CD4-positive, alpha-beta memory T cell (primary cell): Measurements from ENCODE around the gene NOD2. TPM values are rescaled to one million over a fixed set of nuclear protein-coding genes. Genes with fewer than 3 reads are reported as not detected.

Source experiments
- CTCF ChIA-PET: fragments of 350-600 bp; sonication (Branson Sonifier 250); formaldehyde crosslinking; loops from one replicate; lab custom pipeline; 2021; ENCODE audit warnings: inconsistent platforms; ENCODE audit not compliant: partially characterized antibody; lab: Charles Lee
- POLR2A ChIA-PET: fragments of 350-600 bp; sonication (Branson Sonifier 250); formaldehyde crosslinking; loops from one replicate; lab custom pipeline; 2021; ENCODE audit not compliant: partially characterized antibody; lab: Charles Lee
- DNase-seq, 5 donors: peaks; one replicate each; pipeline versions ENCODE4 v3.0.0 to v3.0.0-alpha.2; 2020 to 2022; ENCODE audit warnings: mixed read lengths in 1 of 5
- H3K27ac ChIP-seq: one replicate; pipeline ENCODE4 v1.7.0; 2013; ENCODE audit warnings: low read depth, low read length
- H3K27me3 ChIP-seq: 2 replicates; pipeline ENCODE4 v1.7.0; 2013; ENCODE audit warnings: mild to moderate bottlenecking, low read length, moderate library complexity; ENCODE audit not compliant: insufficient read depth
- H3K36me3 ChIP-seq: 2 replicates; pipeline ENCODE4 v1.7.0; 2013; ENCODE audit warnings: mild to moderate bottlenecking, low read length, moderate library complexity; ENCODE audit not compliant: insufficient read depth
- H3K4me1 ChIP-seq: 2 replicates; pipeline ENCODE4 v1.7.0; 2013; ENCODE audit warnings: mild to moderate bottlenecking, low read length, moderate library complexity; ENCODE audit not compliant: insufficient read depth
- H3K4me3 ChIP-seq, 2 donors: one replicate each; pipeline ENCODE4 v1.7.0; 2013; ENCODE audit warnings: low read length in 2 of 2, mild to moderate bottlenecking in 1 of 2
- H3K9me3 ChIP-seq, 2 donors: one replicate each; pipeline ENCODE4 v1.7.0; 2013; ENCODE audit warnings: low read length in 2 of 2, control low read depth in 1 of 2; ENCODE audit not compliant: control insufficient read depth in 1 of 2
- H3K27ac Mint-ChIP-seq, 7 donors: one replicate each; pipeline ENCODE4 v1.8.0; 2020 to 2021; ENCODE audit warnings: mixed read lengths in 7 of 7, mild to moderate bottlenecking in 6 of 7, inconsistent platforms in 3 of 7, moderate library complexity in 3 of 7
- H3K27me3 Mint-ChIP-seq, 2 donors: one replicate each; pipeline ENCODE4 v1.8.0; 2020 to 2021; ENCODE audit warnings: mixed read lengths in 2 of 2
- H3K36me3 Mint-ChIP-seq, 2 donors: one replicate each; pipeline ENCODE4 v1.8.0; 2020 to 2021; ENCODE audit warnings: mixed read lengths in 2 of 2, inconsistent platforms in 1 of 2, mild to moderate bottlenecking in 1 of 2
- H3K4me1 Mint-ChIP-seq, 4 donors: one replicate each; pipeline ENCODE4 v1.8.0; 2020 to 2021; ENCODE audit warnings: mixed read lengths in 4 of 4, mild to moderate bottlenecking in 1 of 4
- H3K4me3 Mint-ChIP-seq, 8 donors: one replicate each; pipeline ENCODE4 v1.8.0; 2020 to 2021; ENCODE audit warnings: mixed read lengths in 8 of 8, mild to moderate bottlenecking in 7 of 8, moderate library complexity in 6 of 8, inconsistent platforms in 3 of 8
- H3K9me3 Mint-ChIP-seq, 8 donors: one replicate each; pipeline ENCODE4 v1.8.0; 2020 to 2021; ENCODE audit warnings: mixed read lengths in 8 of 8, mild to moderate bottlenecking in 5 of 8, inconsistent platforms in 3 of 8, moderate library complexity in 1 of 8
- intact Hi-C: fragments of 100-400 bp; cut with micrococcal nuclease; formaldehyde crosslinking; loops from one replicate; pipeline ENCODE4 v1.15.1; 2023
- polyA plus RNA-seq, 2 donors: library from polyadenylated mRNA; unstranded; fragments of 300-500 nt; fragmentation: Illumina TruSeq; gene quantifications; one replicate each; pipeline ENCODE4 v1.2.3, GENCODE V29; 2021
- total RNA-seq, 2 experiments: library from RNA; stranded (reverse); gene quantifications; one replicate each; pipeline ENCODE4 v1.2.3, GENCODE V29; 2021

NOD2 gene
- total and polyA plus RNA-seq, 4 experiments from 2014 or later = 2.2 to 10.9 (median 6.7) TPM

- Mint-ChIP-seq H3K36me3 (peaks cover 82 to 83% of the 10 kb centered on the region in 2 donors), H3K4me3 (peak overlapping the region in 2 of 8 donors; percentile 4 to 13), H3K9me3 (peaks cover 0 to 24% (median 20%) of the 10 kb centered on the region in 8 donors), H3K27ac (peak overlapping the region; percentile 30 to 99 (median 86)), H3K27me3 (no peaks in the 10 kb centered on the region), H3K4me1 (peaks cover 31 to 57% (median 43%) of the 10 kb centered on the region in 4 donors)
- intact Hi-C loops = no loop called here
- Histone ChIP-seq H3K27ac (no peak overlapping the region), H3K36me3 (peaks cover 66% of the 10 kb centered on the region), H3K27me3 (no peaks in the 10 kb centered on the region), H3K4me3 (no peak overlapping the region), H3K4me1 (peaks cover 49% of the 10 kb centered on the region), H3K9me3 (peaks cover 13% of the 10 kb centered on the region in 2 donors)
- POLR2A ChIA-PET = interaction anchor here (1.2 to 19.4 kb wide), 8 partner anchors 6 to 129 kb away, joined by 3 to 478 read pairs (median 118); partner anchors contain the start of genes CYLD, NOD2 and SNX20
- no peak for DNase-seq
- CTCF ChIA-PET = interaction anchor here (8.4 to 24.1 kb wide), 3 partner anchors 8 to 131 kb away, joined by 136 to 458 read pairs (median 289); no protein-coding TSS in a partner anchor
Measured at GRCh38 chr16:50675686-50676610, 17.5 kb upstream of the NOD2 start.

GRCh38 chr16:50676684-50677225 lies 16.7 kb upstream of the NOD2 start:
- peaks cover 55% of the 10 kb centered on the region for H3K4me1 ChIP-seq
- ChIA-PET CTCF (interaction anchor here (1.1 to 24.1 kb wide), 7 partner anchors 8 to 348 kb away, joined by 3 to 458 read pairs (median 16); partner anchors contain the start of gene CYLD), POLR2A (interaction anchor here (0.6 to 19.4 kb wide), 7 partner anchors 7 to 646 kb away, joined by 3 to 478 read pairs (median 11); partner anchors contain the start of genes BRD7, CYLD and NOD2)
- intact Hi-C loops = no loop called here
- peaks cover 0 to 19% (median 16%) of the 10 kb centered on the region in 8 donors for H3K9me3 Mint-ChIP-seq
- peak overlapping the region; percentile 90 for H3K27ac ChIP-seq
- DNase-seq = no peak
- H3K36me3 ChIP-seq = peaks cover 66% of the 10 kb centered on the region
- peak overlapping the region; percentile 53 to 99 (median 90) for H3K27ac Mint-ChIP-seq
- H3K36me3 Mint-ChIP-seq = peaks cover 77 to 80% of the 10 kb centered on the region in 2 donors
- peaks cover 10 to 12% of the 10 kb centered on the region in 2 donors for H3K9me3 ChIP-seq
- H3K4me1 Mint-ChIP-seq = peaks cover 33 to 55% (median 46%) of the 10 kb centered on the region in 4 donors
- no peaks in the 10 kb centered on the region for H3K27me3 ChIP-seq
- no peaks in the 10 kb centered on the region for H3K27me3 Mint-ChIP-seq
- H3K4me3 Mint-ChIP-seq = peak overlapping the region in 4 of 8 donors; percentile 63 to 97 (median 93)
- H3K4me3 ChIP-seq = no peak overlapping the region

GRCh38 chr16:50677351-50677750 lies 16.1 kb upstream of the NOD2 start:
- Mint-ChIP-seq H3K36me3 (peaks cover 71 to 74% of the 10 kb centered on the region in 2 donors), H3K4me1 (peaks cover 38 to 61% (median 50%) of the 10 kb centered on the region in 4 donors), H3K27me3 (no peaks in the 10 kb centered on the region), H3K4me3 (peak overlapping the region; percentile 57 to 97 (median 94)), H3K9me3 (peaks cover 0 to 13% (median 10%) of the 10 kb centered on the region in 8 donors), H3K27ac (peak overlapping the region; percentile 78 to 99 (median 90))
- Histone ChIP-seq H3K4me1 (peaks cover 61% of the 10 kb centered on the region), H3K9me3 (peaks cover 5 to 6% of the 10 kb centered on the region in 2 donors), H3K4me3 (no peak overlapping the region), H3K27ac (peak overlapping the region; percentile 90), H3K36me3 (peaks cover 60% of the 10 kb centered on the region), H3K27me3 (no peaks in the 10 kb centered on the region)
- intact Hi-C loops = no loop called here
- ChIA-PET CTCF (interaction anchor here (0.6 to 24.1 kb wide), 10 partner anchors 9 to 348 kb away, joined by 3 to 458 read pairs (median 4); partner anchors contain the start of gene CYLD), POLR2A (interaction anchor here (0.6 to 19.4 kb wide), 10 partner anchors 7 to 646 kb away, joined by 3 to 478 read pairs (median 4); partner anchors contain the start of genes BRD7, CYLD and NOD2)
- DNase-seq = no peak

GRCh38 chr16:50678531-50678930 lies 14.9 kb upstream of the NOD2 start:
- Mint-ChIP-seq H3K9me3 (peaks cover 0 to 6% (median 2%) of the 10 kb centered on the region in 8 donors), H3K4me1 (peaks cover 47 to 73% (median 61%) of the 10 kb centered on the region in 4 donors), H3K4me3 (peak overlapping the region; percentile 83 to 97 (median 94)), H3K27me3 (no peaks in the 10 kb centered on the region), H3K27ac (peak overlapping the region; percentile 78 to 99 (median 90)), H3K36me3 (peaks cover 61 to 67% of the 10 kb centered on the region in 2 donors)
- ChIA-PET POLR2A (interaction anchor here (0.7 to 19.4 kb wide), 9 partner anchors 7 to 413 kb away, joined by 3 to 478 read pairs (median 5); partner anchors contain the start of genes CYLD and NOD2), CTCF (interaction anchor here (1.0 to 24.1 kb wide), 12 partner anchors 10 to 653 kb away, joined by 3 to 458 read pairs (median 4); partner anchors contain the start of gene CYLD)
- H3K27me3 ChIP-seq = no peaks in the 10 kb centered on the region
- peak overlapping the region; percentile 90 for H3K27ac ChIP-seq
- H3K9me3 ChIP-seq = no peaks in the 10 kb centered on the region
- intact Hi-C loops = no loop called here
- peaks cover 50% of the 10 kb centered on the region for H3K36me3 ChIP-seq
- DNase-seq = no peak
- peaks cover 73% of the 10 kb centered on the region for H3K4me1 ChIP-seq
- peak overlapping the region; percentile 21 to 93 for H3K4me3 ChIP-seq

GRCh38 chr16:50679266-50679665 lies 14.1 kb upstream of the NOD2 start:
- Mint-ChIP-seq H3K9me3 (peaks cover 0 to 3% (median 0%) of the 10 kb centered on the region in 8 donors), H3K27ac (peak overlapping the region; percentile 87 to 99 (median 97)), H3K36me3 (peaks cover 54 to 64% of the 10 kb centered on the region in 2 donors), H3K4me3 (peak overlapping the region; percentile 83 to 97 (median 94)), H3K27me3 (no peaks in the 10 kb centered on the region), H3K4me1 (peaks cover 54 to 80% (median 68%) of the 10 kb centered on the region in 4 donors)
- Histone ChIP-seq H3K27ac (peak overlapping the region; percentile 90), H3K27me3 (no peaks in the 10 kb centered on the region), H3K4me3 (peak overlapping the region; percentile 45 to 93), H3K4me1 (peaks cover 80% of the 10 kb centered on the region), H3K9me3 (no peaks in the 10 kb centered on the region), H3K36me3 (peaks cover 44% of the 10 kb centered on the region)
- no peak for DNase-seq
- intact Hi-C loops = no loop called here
- ChIA-PET POLR2A (interaction anchor here (0.8 to 19.4 kb wide), 9 partner anchors 9 to 651 kb away, joined by 3 to 478 read pairs (median 6); partner anchors contain the start of genes CYLD and NOD2), CTCF (interaction anchor here (0.9 to 24.1 kb wide), 11 partner anchors 11 to 654 kb away, joined by 3 to 458 read pairs (median 12); partner anchors contain the start of genes CNEP1R1 and CYLD)
